Neuronal stem cell (in vitro differentiated cells): ENCODE results near the gene TIMP3.

Experiments
- DNase-seq: peaks from one replicate; pipeline ENCODE4 v3.0.0-alpha.2; 2013; ENCODE audit warnings: low spot score
- H2AFZ ChIP-seq: one replicate; pipeline ENCODE4 v1.6.1; 2013; ENCODE audit warnings: mild to moderate bottlenecking, low read length, inconsistent platforms
- H2AK5ac ChIP-seq: 2 replicates; pipeline ENCODE4 v1.6.1; 2013; ENCODE audit warnings: low read depth, mild to moderate bottlenecking, inconsistent platforms, low read length, moderate library complexity, mixed read lengths
- H2BK120ac ChIP-seq: 2 replicates; pipeline ENCODE4 v1.6.1; 2013; ENCODE audit warnings: low read depth, mild to moderate bottlenecking, inconsistent platforms, low read length, moderate library complexity, mixed read lengths
- H2BK12ac ChIP-seq: one replicate; pipeline ENCODE4 v1.6.1; 2013; ENCODE audit warnings: low read length, inconsistent platforms
- H2BK15ac ChIP-seq: 2 replicates; pipeline ENCODE4 v1.6.1; 2013; ENCODE audit warnings: mild to moderate bottlenecking, low read length, inconsistent platforms, mixed read lengths
- H2BK5ac ChIP-seq: one replicate; pipeline ENCODE4 v1.6.1; 2013; ENCODE audit warnings: inconsistent platforms, mild to moderate bottlenecking, low read length, moderate library complexity
- H3K14ac ChIP-seq: one replicate; pipeline ENCODE4 v1.6.1; 2013; ENCODE audit warnings: low read length, inconsistent platforms
- H3K18ac ChIP-seq: 2 replicates; pipeline ENCODE4 v1.6.1; 2013; ENCODE audit warnings: low read length, inconsistent platforms
- H3K23ac ChIP-seq: 2 replicates; pipeline ENCODE4 v1.6.1; 2013; ENCODE audit warnings: low read depth, mild to moderate bottlenecking, mixed read lengths, low read length, inconsistent platforms; ENCODE audit not compliant: poor library complexity
- H3K27ac ChIP-seq: replicated peaks from 3 replicates; pipeline ENCODE4 v1.5.1; 2013; ENCODE audit warnings: low read length, inconsistent platforms
- H3K27me3 ChIP-seq, 3 experiments: 2 replicates each; pipeline ENCODE4 v1.6.1; 2013; ENCODE audit warnings: low read length in 3 of 3, mild to moderate bottlenecking in 2 of 3, inconsistent platforms in 1 of 3, low read depth in 1 of 3, mixed read lengths in 1 of 3, moderate library complexity in 1 of 3; ENCODE audit not compliant: control insufficient read depth in 3 of 3, insufficient read depth in 3 of 3
- H3K36me3 ChIP-seq, 2 donors: replicated peaks in 1 of 2; 2 replicates each; pipeline ENCODE4 v1.6.1; 2013; ENCODE audit warnings: low read length in 2 of 2; ENCODE audit not compliant: control insufficient read depth in 2 of 2, insufficient read depth in 2 of 2
- H3K4ac ChIP-seq: 2 replicates; pipeline ENCODE4 v1.6.1; 2013; ENCODE audit warnings: inconsistent platforms, mild to moderate bottlenecking, low read length, moderate library complexity
- H3K4me1 ChIP-seq, 2 donors: 1 replicate in 1 of 2; 2 replicates in 1 of 2; pipeline ENCODE4 v1.6.1; 2013; ENCODE audit warnings: low read length in 2 of 2, low read depth in 1 of 2; ENCODE audit not compliant: control insufficient read depth in 2 of 2, insufficient read depth in 1 of 2
- H3K4me2 ChIP-seq: one replicate; pipeline ENCODE4 v1.6.1; 2013; ENCODE audit warnings: mild to moderate bottlenecking, low read length, inconsistent platforms; ENCODE audit not compliant: insufficient read depth, poor library complexity, severe bottlenecking
- H3K4me3 ChIP-seq, 2 donors: 2 replicates each; pipeline ENCODE4 v1.5.1; 2013; ENCODE audit warnings: low read length in 2 of 2, mild to moderate bottlenecking in 2 of 2, inconsistent platforms in 1 of 2, moderate library complexity in 1 of 2
- H3K79me1 ChIP-seq: one replicate; pipeline ENCODE4 v1.6.1; 2013; ENCODE audit warnings: low read depth, mild to moderate bottlenecking, inconsistent platforms, low read length, moderate library complexity
- H3K9ac ChIP-seq: one replicate; pipeline ENCODE4 v1.6.1; 2013; ENCODE audit warnings: mild to moderate bottlenecking, low read depth, low read length, inconsistent platforms; ENCODE audit not compliant: poor library complexity
- H3K9me3 ChIP-seq, 2 donors: replicated peaks in 1 of 2; 2 replicates each; pipeline versions ENCODE3 to v1.6.1; 2013; ENCODE audit warnings: low read length in 2 of 2, mild to moderate bottlenecking in 2 of 2, inconsistent platforms in 1 of 2, low read depth in 1 of 2, mixed read lengths in 1 of 2, moderate library complexity in 1 of 2; ENCODE audit not compliant: control insufficient read depth in 2 of 2, insufficient read depth in 1 of 2
- H4K8ac ChIP-seq: one replicate; pipeline ENCODE4 v1.6.1; 2013; ENCODE audit warnings: low read depth, mild to moderate bottlenecking, inconsistent platforms, low read length, moderate library complexity
- H4K91ac ChIP-seq: one replicate; pipeline ENCODE4 v1.6.1; 2013; ENCODE audit warnings: low read length, low read depth, mild to moderate bottlenecking, inconsistent platforms; ENCODE audit not compliant: poor library complexity
- WGBS, 2 donors: extraction: QIAGEN DNeasy Blood & Tissue Kit; methylation state at CpG; one replicate each; pipeline ENCODE4 v1.1.7; 2013; ENCODE audit warnings: missing lambda C conversion rate in 2 of 2, mixed read lengths in 1 of 2; ENCODE audit not compliant: insufficient read length in 2 of 2, insufficient replicate concordance in 1 of 2; ENCODE audit errors: extremely low coverage in 2 of 2; 5-methylcytosine and 5-hydroxymethylcytosine counted together

The TIMP3 gene

DNA sequence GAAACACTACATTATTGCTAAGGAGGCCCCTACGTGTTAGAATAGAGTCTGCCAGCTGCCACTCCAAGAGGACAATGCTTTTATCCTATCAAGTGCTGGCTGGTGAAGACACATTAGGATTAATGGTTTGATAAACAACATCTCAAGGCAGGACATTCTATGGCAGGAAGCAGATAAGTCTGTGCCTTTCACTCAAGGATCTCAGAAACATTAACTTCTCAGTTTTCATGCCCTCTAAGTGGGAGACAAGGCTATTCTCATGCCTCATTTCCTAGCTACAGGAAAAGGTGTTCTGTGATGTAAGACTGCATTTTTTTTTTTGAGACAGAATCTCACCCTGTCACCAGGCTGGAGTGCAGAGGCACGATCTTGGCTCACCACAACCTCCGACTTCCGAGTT is 23.5 kb upstream of the TIMP3 start:
- no peak overlapping the region for H3K4ac ChIP-seq
- DNase-seq, result no peak

DNA sequence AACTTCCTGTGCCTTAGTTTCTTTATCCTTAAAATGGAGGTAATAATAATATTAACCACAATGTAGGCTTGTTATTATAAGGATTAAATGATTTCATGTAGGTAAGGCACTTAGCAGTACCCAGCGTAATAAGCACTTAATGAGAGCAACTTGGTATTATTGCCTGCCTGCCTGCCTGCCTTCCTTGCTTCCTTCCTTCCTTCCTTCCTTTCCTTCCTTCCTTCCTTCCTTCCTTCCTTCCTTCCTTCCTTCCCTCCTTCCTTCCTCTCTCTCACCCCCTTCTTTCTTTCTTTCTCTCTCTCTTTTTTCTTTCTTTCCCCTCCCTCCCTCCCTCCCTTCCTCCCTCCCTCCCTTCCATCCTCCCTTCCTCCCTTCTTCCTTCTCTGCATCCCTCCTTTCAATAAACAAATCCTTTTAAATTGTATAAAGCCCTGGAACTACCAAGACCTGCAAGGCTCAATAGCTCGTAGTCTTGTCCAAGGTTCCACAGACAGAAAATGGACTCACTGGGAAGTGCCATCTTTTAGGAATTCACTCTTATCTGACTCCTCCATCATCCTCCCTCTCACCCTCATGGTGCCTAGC is 20.7 kb upstream of the TIMP3 start:
- H3K4me3 ChIP-seq, result no peak overlapping the region
- WGBS, 2 donors, result no CpG with 5 or more reads among the region's 2 CpGs
- H3K27me3 ChIP-seq, result no peaks in the 10 kb centered on the region
- no peaks in the 10 kb centered on the region for H3K9me3 ChIP-seq
- no peak overlapping the region for H3K27ac ChIP-seq
- no peak overlapping the region for H2AFZ ChIP-seq
- no peak for DNase-seq
- no peaks in the 10 kb centered on the region for H3K79me1 ChIP-seq
- H3K18ac ChIP-seq, result no peak overlapping the region
- no peak overlapping the region for H3K9ac ChIP-seq
- no peak overlapping the region for H4K8ac ChIP-seq
- no peak overlapping the region for H2BK120ac ChIP-seq
- no peak overlapping the region for H3K14ac ChIP-seq
- H3K36me3 ChIP-seq, result no peaks in the 10 kb centered on the region
- H3K4me2 ChIP-seq, result no peak overlapping the region
- no peak overlapping the region for H4K91ac ChIP-seq
- no peak overlapping the region for H3K4ac ChIP-seq
- H2BK12ac ChIP-seq, result no peak overlapping the region
- H2BK15ac ChIP-seq, result no peak overlapping the region
- no peak overlapping the region for H2BK5ac ChIP-seq
- H2AK5ac ChIP-seq, result no peak overlapping the region
- no peak overlapping the region for H3K23ac ChIP-seq
- peaks cover 0 to 2% of the 10 kb centered on the region in 2 donors for H3K4me1 ChIP-seq

More for the DNA sequence above, 23.5 kb upstream of the TIMP3 start:
- H3K9me3 ChIP-seq, result no peaks in the 10 kb centered on the region
- H4K8ac ChIP-seq, result no peak overlapping the region
- no peak overlapping the region for H2BK5ac ChIP-seq
- no peak overlapping the region for H3K23ac ChIP-seq
- no peak overlapping the region for H3K4me2 ChIP-seq
- H3K18ac ChIP-seq, result no peak overlapping the region
- H3K4me3 ChIP-seq, result no peak overlapping the region
- H3K9ac ChIP-seq, result no peak overlapping the region
- WGBS, 2 donors, result no CpG with 5 or more reads among the region's 4 CpGs
- no peaks in the 10 kb centered on the region for H3K27me3 ChIP-seq
- peaks cover 0 to 2% of the 10 kb centered on the region in 2 donors for H3K4me1 ChIP-seq
- H3K14ac ChIP-seq, result no peak overlapping the region
- no peaks in the 10 kb centered on the region for H3K36me3 ChIP-seq
- no peaks in the 10 kb centered on the region for H3K79me1 ChIP-seq
- no peak overlapping the region for H2AFZ ChIP-seq
- H3K27ac ChIP-seq, result no peak overlapping the region
- H2BK12ac ChIP-seq, result no peak overlapping the region
- no peak overlapping the region for H4K91ac ChIP-seq
- no peak overlapping the region for H2BK120ac ChIP-seq
- no peak overlapping the region for H2AK5ac ChIP-seq
- no peak overlapping the region for H2BK15ac ChIP-seq

DNA sequence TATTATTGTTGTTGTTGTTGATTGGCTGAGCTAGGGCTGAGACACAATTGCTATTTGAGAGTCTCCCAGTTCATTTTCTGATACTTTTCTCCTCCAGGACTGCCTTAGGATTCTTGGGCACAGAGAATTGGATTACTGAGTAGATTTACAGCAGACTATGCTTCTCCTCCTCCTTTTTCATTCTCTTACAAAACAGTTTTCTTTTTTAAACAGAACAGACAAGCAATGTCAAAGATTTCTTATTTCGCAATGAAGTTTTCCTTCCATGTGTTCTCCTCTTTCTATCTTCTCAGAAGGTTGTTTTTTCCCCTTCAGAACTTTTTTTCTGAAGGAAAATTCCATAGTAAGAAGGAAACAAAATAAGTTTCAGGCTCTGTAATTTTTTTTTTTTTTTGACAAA is 19.8 kb upstream of the TIMP3 start:
- H2BK5ac ChIP-seq, result no peak overlapping the region
- H2AFZ ChIP-seq, result no peak overlapping the region
- no peak for DNase-seq
- no peak overlapping the region for H3K14ac ChIP-seq
- no peaks in the 10 kb centered on the region for H3K27me3 ChIP-seq
- no peak overlapping the region for H2BK120ac ChIP-seq
- no peaks in the 10 kb centered on the region for H3K9me3 ChIP-seq
- no peak overlapping the region for H3K18ac ChIP-seq
- H2BK15ac ChIP-seq, result no peak overlapping the region
- H3K4me2 ChIP-seq, result no peak overlapping the region
- no peaks in the 10 kb centered on the region for H3K36me3 ChIP-seq
- H3K79me1 ChIP-seq, result no peaks in the 10 kb centered on the region
- H3K27ac ChIP-seq, result no peak overlapping the region
- H2AK5ac ChIP-seq, result no peak overlapping the region
- H2BK12ac ChIP-seq, result no peak overlapping the region
- no peak overlapping the region for H4K91ac ChIP-seq
- H3K23ac ChIP-seq, result no peak overlapping the region
- H3K4me1 ChIP-seq, result peaks cover 0 to 2% of the 10 kb centered on the region in 2 donors
- WGBS, 2 donors, result no CpG with 5 or more reads among the region's 1 CpG
- H3K9ac ChIP-seq, result no peak overlapping the region
- no peak overlapping the region for H4K8ac ChIP-seq
- H3K4ac ChIP-seq, result no peak overlapping the region
- no peak overlapping the region for H3K4me3 ChIP-seq

DNA sequence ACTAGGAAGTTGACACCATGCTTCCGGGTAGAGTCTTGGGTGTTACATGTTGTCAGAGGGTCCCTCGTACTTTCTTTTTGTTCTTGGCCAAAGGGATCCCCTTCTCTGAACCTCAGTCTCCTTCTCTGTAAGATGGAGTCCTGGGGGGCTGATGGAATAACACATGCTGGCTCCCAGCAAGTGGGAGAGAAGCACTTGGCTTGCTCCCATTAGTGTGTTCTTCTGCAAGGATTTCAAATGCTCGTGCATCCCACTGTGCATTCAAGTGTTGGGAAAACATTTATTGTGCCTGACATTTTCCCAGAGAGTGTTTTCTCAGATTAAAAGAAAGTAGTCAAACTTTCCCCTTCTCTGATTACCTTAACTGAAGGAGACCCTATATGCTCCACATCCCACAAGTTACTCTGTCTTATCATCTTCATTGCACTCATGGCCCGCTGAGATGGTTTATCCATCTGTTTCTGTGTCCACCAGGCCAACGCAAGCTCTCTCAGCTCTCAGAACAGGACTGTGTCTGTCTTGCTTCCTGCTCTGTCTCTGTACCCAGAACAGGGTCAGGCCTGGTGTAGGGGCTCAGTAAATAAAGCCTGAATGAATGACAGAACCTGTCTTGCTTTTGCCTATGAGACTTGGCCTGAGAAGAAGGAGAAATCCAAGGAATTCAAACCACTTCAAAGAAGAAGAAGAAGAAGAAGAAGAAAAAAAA is 16.0 kb upstream of the TIMP3 start:
- H3K14ac ChIP-seq, result no peak overlapping the region
- H3K36me3 ChIP-seq, result no peaks in the 10 kb centered on the region
- no peak overlapping the region for H2BK120ac ChIP-seq
- no peak overlapping the region for H3K9ac ChIP-seq
- DNase-seq, result no peak
- no peak overlapping the region for H3K4ac ChIP-seq
- H3K4me1 ChIP-seq, result peaks cover 0 to 4% of the 10 kb centered on the region in 2 donors
- H3K23ac ChIP-seq, result no peak overlapping the region
- H3K4me2 ChIP-seq, result no peak overlapping the region
- no peak overlapping the region for H3K18ac ChIP-seq
- H2AFZ ChIP-seq, result no peak overlapping the region
- H4K8ac ChIP-seq, result no peak overlapping the region
- H3K27me3 ChIP-seq, result no peaks in the 10 kb centered on the region
- H4K91ac ChIP-seq, result no peak overlapping the region
- no CpG with 5 or more reads among the region's 5 CpGs for WGBS, 2 donors
- H3K9me3 ChIP-seq, result no peaks in the 10 kb centered on the region
- H3K27ac ChIP-seq, result no peak overlapping the region
- no peak overlapping the region for H2AK5ac ChIP-seq
- no peak overlapping the region for H3K4me3 ChIP-seq
- no peak overlapping the region for H2BK15ac ChIP-seq
- H3K79me1 ChIP-seq, result no peaks in the 10 kb centered on the region
- H2BK12ac ChIP-seq, result no peak overlapping the region
- no peak overlapping the region for H2BK5ac ChIP-seq
